HS-27A (cell line): Measurements from ENCODE around the gene CSNK2A1.

Experiments used
- DNase-seq: peaks from one replicate; pipeline ENCODE4 v3.0.0-alpha.2; 2012; ENCODE audit warnings: low read depth, missing footprints

Gene CSNK2A1

GRCh38 chr20:430091-430999, 113.2 kb downstream of the CSNK2A1 start:
- DNase-seq: no peak

GRCh38 chr20:428658-429200, 114.9 kb downstream of the CSNK2A1 start:
- no peak for DNase-seq

- DNase-seq: no peak
Measured at GRCh38 chr20:427849-428657, 115.5 kb downstream of the CSNK2A1 start.

- DNase-seq: no peak
Measured at GRCh38 chr20:427401-427800, 116.2 kb downstream of the CSNK2A1 start.

GRCh38 chr20:426566-426965, 117.0 kb downstream of the CSNK2A1 start:
- DNase-seq: no peak
